ENCODE data around the gene MRPS5. TPM values are rescaled to one million over a fixed set of nuclear protein-coding genes. Genes with fewer than 3 reads are reported as not detected.
A peak's percentile ranks its signal among the peaks of the same experiment; 100 is the strongest.

The MRPS5 gene
- 10 to 100 TPM; 65.4 to 82.0 TPM for total RNA-seq

GRCh38 chr2:95121407-95122196 lies at the start of gene MRPS5:
MRPS5 (minus strand) TSS chr2:95121808; CDS start chr2:95121791, 17 bp downstream.
- DNase-seq (peak; percentile 94 to 95), ATAC-seq (replicated peaks in 1 of 2) (peak; percentile 95 to 96)
- Mint-ChIP-seq H3K9me3 (no peaks in the 10 kb centered on the region), H3K27ac (peak within 1 kb of the TSS; percentile 97), H3K27me3 (ENCODE audit: low read depth) (no peaks in the 10 kb centered on the region), H3K4me3 (peak within 1 kb of the TSS; percentile 86 to 89), H3K4me1 (ENCODE audit: low read depth) (peaks cover 46% of the 10 kb centered on the region), H3K36me3 (ENCODE audit: insufficient read depth in 2 of 2) (peaks cover 6 to 8% of the 10 kb centered on the region in 2 donors)

DNA sequence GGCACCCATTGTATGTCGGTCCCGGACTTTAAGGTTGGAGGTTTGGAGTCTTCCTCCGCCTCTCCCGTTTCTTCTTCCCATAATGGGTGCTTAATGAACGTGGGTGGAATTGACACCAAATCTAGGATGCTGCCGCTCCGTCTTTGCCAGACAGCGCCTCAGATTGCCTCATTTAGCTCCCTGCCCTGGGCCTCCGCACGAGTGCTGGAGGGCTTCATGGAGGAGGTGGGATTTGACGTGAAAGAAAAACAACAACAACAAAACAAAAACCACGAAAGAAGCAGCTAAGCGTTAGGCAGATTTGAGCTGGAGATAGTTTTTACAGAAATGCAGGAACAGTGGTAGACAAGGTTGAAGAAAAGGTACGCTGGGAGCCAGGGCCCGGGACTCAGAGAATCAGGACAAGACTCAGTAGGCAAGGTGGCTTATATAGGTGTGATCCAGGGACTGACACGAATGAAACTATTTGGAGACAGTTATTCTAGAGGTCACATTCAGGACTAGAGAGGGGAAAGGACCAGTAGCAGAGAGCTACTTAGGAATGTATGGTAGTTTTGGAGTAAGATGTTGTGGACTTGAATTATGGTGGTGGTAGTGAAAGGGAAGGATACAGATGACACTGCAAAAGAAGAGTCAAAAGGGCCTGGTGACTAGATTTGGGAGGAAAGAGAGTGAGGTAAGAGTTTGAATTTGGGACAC lies 44.6 kb upstream of the MRPS5 start:
- Mint-ChIP-seq H3K9me3 (no peaks in the 10 kb centered on the region), H3K36me3 (ENCODE audit: insufficient read depth in 2 of 2) (peaks cover 8 to 15% of the 10 kb centered on the region in 2 donors), H3K27ac (peak overlapping the region; percentile 93), H3K4me1 (ENCODE audit: low read depth) (peaks cover 37% of the 10 kb centered on the region), H3K27me3 (ENCODE audit: low read depth) (no peaks in the 10 kb centered on the region), H3K4me3 (peak overlapping the region; percentile 95 to 99)
- no peak for DNase-seq
- peak; percentile 6 to 8 for ATAC-seq (replicated peaks in 1 of 2)

GRCh38 chr2:95165371-95166064 lies 43.9 kb upstream of the MRPS5 start, which contains the start of gene ZNF2:
ZNF2 (plus strand) TSS chr2:95165809; CDS start chr2:95176227, 10,418 bp downstream.
- Mint-ChIP-seq H3K9me3 (no peaks in the 10 kb centered on the region), H3K4me1 (ENCODE audit: low read depth) (peaks cover 37% of the 10 kb centered on the region), H3K27ac (peak within 1 kb of the TSS; percentile 93), H3K36me3 (ENCODE audit: insufficient read depth in 2 of 2) (peaks cover 8 to 15% of the 10 kb centered on the region in 2 donors), H3K27me3 (ENCODE audit: low read depth) (no peaks in the 10 kb centered on the region), H3K4me3 (peak within 1 kb of the TSS; percentile 95 to 99)
- peak; percentile 97 for ATAC-seq (replicated peaks in 1 of 2)
- peak; percentile 96 for DNase-seq

- no peak for DNase-seq
- peak in 1 of 2 donors; percentile 2 for ATAC-seq (replicated peaks in 1 of 2)
- Mint-ChIP-seq H3K4me3 (peak overlapping the region; percentile 95 to 99), H3K36me3 (ENCODE audit: insufficient read depth in 2 of 2) (peaks cover 8 to 15% of the 10 kb centered on the region in 2 donors), H3K4me1 (ENCODE audit: low read depth) (peaks cover 37% of the 10 kb centered on the region), H3K27ac (peak overlapping the region; percentile 93), H3K27me3 (ENCODE audit: low read depth) (no peaks in the 10 kb centered on the region), H3K9me3 (no peaks in the 10 kb centered on the region)
Measured at GRCh38 chr2:95165030-95165370, 43.4 kb upstream of the MRPS5 start.

DNA sequence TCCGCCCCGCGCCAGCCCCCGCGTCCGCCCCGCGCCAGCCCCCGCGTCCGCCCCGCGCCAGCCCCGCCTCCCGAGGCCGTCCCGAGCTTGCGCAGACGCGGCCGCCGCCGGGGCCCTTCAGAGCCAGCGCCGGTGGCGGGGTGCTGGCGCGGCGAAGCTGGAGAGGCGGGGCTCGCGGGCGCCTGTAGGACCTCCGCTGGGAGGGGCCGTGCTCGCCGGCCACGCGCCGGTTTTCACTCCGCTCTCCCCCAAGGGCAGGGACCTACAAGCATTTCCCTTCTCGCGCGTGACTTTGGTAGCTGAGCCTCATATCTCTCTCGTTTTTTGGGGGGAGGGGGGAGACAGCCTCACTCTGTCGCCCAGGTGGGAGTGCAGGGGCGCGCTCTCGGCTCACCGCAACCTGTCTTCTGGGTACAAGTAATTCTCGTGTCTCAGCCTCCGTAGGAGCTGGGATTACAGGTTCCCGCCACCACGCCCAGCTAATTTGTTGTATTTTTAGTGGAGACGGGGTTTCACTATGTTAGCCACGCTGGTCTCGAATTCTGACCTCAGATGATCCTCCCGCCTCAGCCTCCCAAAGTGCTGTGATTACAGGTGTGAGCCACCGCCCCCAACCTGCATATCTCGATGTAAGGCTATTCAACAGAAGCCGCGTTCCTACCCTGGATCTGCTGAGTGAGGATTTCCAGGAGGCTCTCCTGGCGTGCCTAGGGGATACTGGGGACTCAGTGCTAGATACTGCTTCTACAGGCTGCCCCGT lies 38.3 kb upstream of the MRPS5 start, which contains the start of gene ZNF514:
ZNF514 (minus strand) TSS at position 159 of the 760 bp plus-strand sequence. CDS start 6,595 bp downstream, outside the sequence.
- Mint-ChIP-seq H3K4me1 (ENCODE audit: low read depth) (peaks cover 23% of the 10 kb centered on the region), H3K27ac (peak within 1 kb of the TSS; percentile 88), H3K36me3 (ENCODE audit: insufficient read depth in 2 of 2) (peaks cover 12 to 15% of the 10 kb centered on the region in 2 donors), H3K4me3 (peak within 1 kb of the TSS; percentile 89 to 96), H3K9me3 (peaks cover 2 to 7% of the 10 kb centered on the region in 2 donors), H3K27me3 (ENCODE audit: low read depth) (no peaks in the 10 kb centered on the region)
- DNase-seq (peak; percentile 85 to 87), ATAC-seq (replicated peaks in 1 of 2) (peak; percentile 96)

- Mint-ChIP-seq H3K36me3 (ENCODE audit: insufficient read depth in 2 of 2) (peaks cover 16 to 20% of the 10 kb centered on the region in 2 donors), H3K27ac (no peak overlapping the region), H3K4me3 (peak overlapping the region; percentile 86 to 88), H3K9me3 (peaks cover 5 to 11% of the 10 kb centered on the region in 2 donors), H3K4me1 (ENCODE audit: low read depth) (peaks cover 15% of the 10 kb centered on the region), H3K27me3 (ENCODE audit: low read depth) (no peaks in the 10 kb centered on the region)
- ATAC-seq (replicated peaks in 1 of 2) (peak; percentile 69 to 80), DNase-seq (peak; percentile 3 to 39)
Measured at GRCh38 chr2:95158891-95159619, 37.4 kb upstream of the MRPS5 start.

DNA sequence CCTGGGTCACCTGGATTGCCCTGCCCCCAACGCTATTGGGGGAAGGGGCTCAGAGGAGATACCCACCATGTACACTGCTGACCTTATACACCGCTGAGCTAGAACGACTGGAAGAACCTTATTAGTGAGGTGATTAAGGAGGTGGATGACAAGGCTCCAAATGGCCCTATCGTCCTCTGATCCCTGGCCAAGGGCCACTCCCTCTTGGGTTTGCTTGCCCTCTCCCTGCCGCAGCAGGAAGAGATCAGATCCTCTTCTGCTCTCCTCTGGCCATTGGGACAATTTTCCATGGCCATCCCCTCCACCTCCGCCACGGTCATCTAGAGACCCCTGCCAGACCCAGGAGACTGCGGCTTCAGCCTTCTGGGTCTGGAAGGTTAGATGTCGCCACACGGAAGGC lies 36.8 kb upstream of the MRPS5 start:
- Mint-ChIP-seq H3K27me3 (ENCODE audit: low read depth) (no peaks in the 10 kb centered on the region), H3K4me3 (peak overlapping the region; percentile 86 to 88), H3K4me1 (ENCODE audit: low read depth) (peaks cover 9% of the 10 kb centered on the region), H3K9me3 (peaks cover 5 to 11% of the 10 kb centered on the region in 2 donors), H3K27ac (no peak overlapping the region), H3K36me3 (ENCODE audit: insufficient read depth in 2 of 2) (peaks cover 18 to 25% of the 10 kb centered on the region in 2 donors)
- DNase-seq, result no peak
- no peak for ATAC-seq (replicated peaks in 1 of 2)

GRCh38 chr2:95149397-95149984 lies 27.9 kb upstream of the MRPS5 start:
- DNase-seq (no peak), ATAC-seq (replicated peaks in 1 of 2) (no peak)
- Mint-ChIP-seq H3K27me3 (ENCODE audit: low read depth) (no peaks in the 10 kb centered on the region), H3K27ac (no peak overlapping the region), H3K9me3 (peaks cover 41 to 55% of the 10 kb centered on the region in 2 donors), H3K4me1 (ENCODE audit: low read depth) (no peaks in the 10 kb centered on the region), H3K4me3 (no peak overlapping the region), H3K36me3 (ENCODE audit: insufficient read depth in 2 of 2) (peaks cover 61 to 80% of the 10 kb centered on the region in 2 donors)

- Mint-ChIP-seq H3K27me3 (ENCODE audit: low read depth) (no peaks in the 10 kb centered on the region), H3K27ac (no peak overlapping the region), H3K36me3 (ENCODE audit: insufficient read depth in 2 of 2) (peaks cover 39 to 58% of the 10 kb centered on the region in 2 donors), H3K4me1 (ENCODE audit: low read depth) (no peaks in the 10 kb centered on the region), H3K4me3 (no peak overlapping the region), H3K9me3 (peaks cover 29 to 37% of the 10 kb centered on the region in 2 donors)
- ATAC-seq (replicated peaks in 1 of 2) (no peak), DNase-seq (no peak)
Measured at GRCh38 chr2:95143838-95144237, 22.2 kb upstream of the MRPS5 start.

- Mint-ChIP-seq H3K4me3 (no peak overlapping the region), H3K4me1 (ENCODE audit: low read depth) (no peaks in the 10 kb centered on the region), H3K36me3 (ENCODE audit: insufficient read depth in 2 of 2) (peaks cover 22 to 30% of the 10 kb centered on the region in 2 donors), H3K27me3 (ENCODE audit: low read depth) (no peaks in the 10 kb centered on the region), H3K9me3 (peaks cover 11 to 25% of the 10 kb centered on the region in 2 donors), H3K27ac (no peak overlapping the region)
- no peak for ATAC-seq (replicated peaks in 1 of 2)
- DNase-seq, result no peak
Measured at GRCh38 chr2:95138702-95139101, 17.1 kb upstream of the MRPS5 start.

DNA sequence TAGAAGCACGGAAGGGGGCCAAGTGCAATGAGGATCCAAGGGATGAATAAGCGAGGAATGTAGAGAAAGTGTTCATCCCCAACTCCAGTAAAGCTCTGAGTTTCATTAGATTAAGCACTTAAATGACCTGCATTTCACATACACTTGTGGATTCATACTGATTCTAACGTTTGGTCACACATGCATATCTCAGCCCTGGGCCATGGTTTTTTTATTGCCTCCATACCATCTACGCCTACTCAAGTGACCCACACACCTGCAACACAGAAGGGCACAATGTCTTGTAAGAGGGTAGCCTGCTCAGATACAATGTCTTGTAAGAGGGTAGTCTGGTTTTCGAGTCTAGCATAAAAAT lies 566 bp upstream of the MRPS5 start:
- Mint-ChIP-seq H3K4me1 (ENCODE audit: low read depth) (peaks cover 43% of the 10 kb centered on the region), H3K4me3 (peak overlapping the region; percentile 86 to 89)

More for the DNA sequence above, 566 bp upstream of the MRPS5 start:
- H3K27me3 Mint-ChIP-seq (ENCODE audit: low read depth), result no peaks in the 10 kb centered on the region
- no peak for ATAC-seq (replicated peaks in 1 of 2)
- H3K27ac Mint-ChIP-seq, result peak overlapping the region; percentile 64
- H3K9me3 Mint-ChIP-seq, result no peaks in the 10 kb centered on the region
- H3K36me3 Mint-ChIP-seq (ENCODE audit: insufficient read depth in 2 of 2), result peaks cover 4 to 6% of the 10 kb centered on the region in 2 donors
- DNase-seq, result no peak

Measured in activated T-cell treated with anti-CD3 and anti-CD28 coated beads, Interleukin-2, amount 50 U/mL, for 72 hours (primary cell).